Mesenchymal stem cell (in vitro differentiated cells and primary cell): ENCODE results near the gene SLC4A5.

Experiments used
- DNase-seq: peaks from one replicate; pipeline ENCODE4 v3.0.0-alpha.2; 2013
- H2AFZ ChIP-seq: one replicate; pipeline ENCODE4 v1.6.1; 2013; ENCODE audit warnings: low read depth, mild to moderate bottlenecking, control low read depth, inconsistent platforms, low read length, moderate library complexity
- H2AK5ac ChIP-seq: 2 replicates; pipeline ENCODE4 v1.6.1; 2013; ENCODE audit warnings: low read length, moderate library complexity, mild to moderate bottlenecking, inconsistent platforms; ENCODE audit not compliant: severe bottlenecking
- H2BK120ac ChIP-seq: one replicate; pipeline ENCODE4 v1.6.1; 2013; ENCODE audit warnings: low read depth, mild to moderate bottlenecking, inconsistent platforms, low read length, moderate library complexity
- H2BK12ac ChIP-seq, 2 experiments: one replicate each; pipeline ENCODE4 v1.6.1; 2013; ENCODE audit warnings: inconsistent platforms in 2 of 2, low read length in 2 of 2, mild to moderate bottlenecking in 2 of 2, moderate library complexity in 2 of 2, control low read depth in 1 of 2
- H2BK15ac ChIP-seq: one replicate; pipeline ENCODE4 v1.6.1; 2013; ENCODE audit warnings: mild to moderate bottlenecking, low read depth, inconsistent platforms; ENCODE audit not compliant: poor library complexity, severe bottlenecking
- H2BK5ac ChIP-seq: 2 replicates; pipeline ENCODE4 v1.6.1; 2013; ENCODE audit warnings: low read depth, mild to moderate bottlenecking, low read length, control low read depth, inconsistent platforms; ENCODE audit not compliant: poor library complexity, severe bottlenecking
- H3K14ac ChIP-seq, 2 experiments: one replicate each; pipeline ENCODE4 v1.6.1; 2013; ENCODE audit warnings: inconsistent platforms in 2 of 2, low read length in 2 of 2, control low read depth in 1 of 2, mild to moderate bottlenecking in 1 of 2, moderate library complexity in 1 of 2
- H3K18ac ChIP-seq, 2 experiments: one replicate each; pipeline ENCODE4 v1.6.1; 2013; ENCODE audit warnings: inconsistent platforms in 2 of 2, low read length in 2 of 2, control low read depth in 1 of 2, low read depth in 1 of 2, mild to moderate bottlenecking in 1 of 2
- H3K23ac ChIP-seq, 2 experiments: one replicate each; pipeline ENCODE4 v1.6.1; 2013; ENCODE audit warnings: inconsistent platforms in 2 of 2, low read length in 2 of 2, mild to moderate bottlenecking in 2 of 2, moderate library complexity in 2 of 2, control low read depth in 1 of 2
- H3K27ac ChIP-seq: 2 replicates; pipeline ENCODE4 v1.5.1; 2013; ENCODE audit warnings: mild to moderate bottlenecking, moderate library complexity, low read length, control low read depth, inconsistent platforms; ENCODE audit not compliant: poor library complexity, severe bottlenecking
- H3K27me3 ChIP-seq, 2 experiments: 2 replicates each; pipeline versions ENCODE4 v1.6.1 to v1.7.0; 2013; ENCODE audit warnings: low read length in 2 of 2, mild to moderate bottlenecking in 2 of 2, moderate library complexity in 2 of 2, control low read depth in 1 of 2, inconsistent platforms in 1 of 2; ENCODE audit not compliant: control insufficient read depth in 1 of 2, insufficient read depth in 1 of 2
- H3K36me3 ChIP-seq, 2 experiments: 2 replicates each; pipeline versions ENCODE4 v1.6.1 to v1.7.0; 2013; ENCODE audit warnings: low read length in 2 of 2, control low read depth in 1 of 2, inconsistent platforms in 1 of 2, low read depth in 1 of 2, mild to moderate bottlenecking in 1 of 2; ENCODE audit not compliant: insufficient read depth in 2 of 2, control insufficient read depth in 1 of 2
- H3K4ac ChIP-seq, 2 experiments: one replicate each; pipeline ENCODE4 v1.6.1; 2013; ENCODE audit warnings: inconsistent platforms in 2 of 2, low read length in 2 of 2, mild to moderate bottlenecking in 2 of 2, moderate library complexity in 2 of 2, control low read depth in 1 of 2, low read depth in 1 of 2
- H3K4me1 ChIP-seq: 2 replicates; pipeline ENCODE4 v1.6.1; 2013; ENCODE audit warnings: low read depth, low read length, control low read depth; ENCODE audit not compliant: control insufficient read depth, insufficient read depth
- H3K4me2 ChIP-seq: 2 replicates; pipeline ENCODE4 v1.6.1; 2013; ENCODE audit warnings: low read length, mild to moderate bottlenecking, inconsistent platforms; ENCODE audit not compliant: poor library complexity, severe bottlenecking
- H3K4me3 ChIP-seq, 2 experiments: 2 replicates each; pipeline versions ENCODE4 v1.5.1 to v1.7.0; 2013; ENCODE audit warnings: low read length in 2 of 2, mild to moderate bottlenecking in 2 of 2, control low read depth in 1 of 2, low read depth in 1 of 2; ENCODE audit not compliant: insufficient read depth in 1 of 2
- H3K79me1 ChIP-seq: replicated peaks from 2 replicates; pipeline ENCODE4 v1.6.1; 2013; ENCODE audit warnings: mild to moderate bottlenecking, control low read depth, low read length, inconsistent platforms; ENCODE audit not compliant: poor library complexity, severe bottlenecking
- H3K9ac ChIP-seq: 2 replicates; pipeline ENCODE4 v1.7.0; 2013; ENCODE audit warnings: mild to moderate bottlenecking, low read length, moderate library complexity
- H3K9me3 ChIP-seq: 2 replicates; pipeline ENCODE4 v1.7.0; 2013; ENCODE audit warnings: mild to moderate bottlenecking, low read length; ENCODE audit not compliant: control insufficient read depth
- H4K8ac ChIP-seq: one replicate; pipeline ENCODE4 v1.6.1; 2013; ENCODE audit warnings: inconsistent platforms, mild to moderate bottlenecking, low read length, moderate library complexity
- H4K91ac ChIP-seq: one replicate; pipeline ENCODE4 v1.6.1; 2013; ENCODE audit warnings: mild to moderate bottlenecking, low read length, inconsistent platforms
- WGBS: methylation state at CpG from one replicate; pipeline ENCODE4 v1.1.7; 2013; ENCODE audit warnings: mixed read lengths; 5-methylcytosine and 5-hydroxymethylcytosine counted together

SLC4A5 gene

GRCh38 chr2:74290466-74291217 is 52.6 kb downstream of the SLC4A5 start:
- H3K9ac ChIP-seq = no peak overlapping the region
- no peak overlapping the region for H2BK120ac ChIP-seq
- H3K14ac ChIP-seq = no peak overlapping the region
- H2BK5ac ChIP-seq = no peak overlapping the region
- H3K4me1 ChIP-seq = peaks cover 1% of the 10 kb centered on the region
- no peak overlapping the region for H4K91ac ChIP-seq
- WGBS = 73% methylated on average over 4 of the region's 4 CpGs
- no peak overlapping the region for H3K18ac ChIP-seq
- H3K23ac ChIP-seq = no peak overlapping the region
- no peak overlapping the region for H3K4me2 ChIP-seq
- H2BK12ac ChIP-seq = no peak overlapping the region
- no peaks in the 10 kb centered on the region for H3K9me3 ChIP-seq
- H3K27ac ChIP-seq = no peak overlapping the region
- no peak overlapping the region for H2BK15ac ChIP-seq
- no peak overlapping the region for H4K8ac ChIP-seq
- no peak overlapping the region for H3K4me3 ChIP-seq
- H3K79me1 ChIP-seq = no peaks in the 10 kb centered on the region
- no peak overlapping the region for H2AK5ac ChIP-seq
- no peak for DNase-seq
- H3K36me3 ChIP-seq = no peaks in the 10 kb centered on the region
- H3K27me3 ChIP-seq = peaks cover 0 to 37% of the 10 kb centered on the region in 2 experiments
- H2AFZ ChIP-seq = no peak overlapping the region
- H3K4ac ChIP-seq = no peak overlapping the region

DNA sequence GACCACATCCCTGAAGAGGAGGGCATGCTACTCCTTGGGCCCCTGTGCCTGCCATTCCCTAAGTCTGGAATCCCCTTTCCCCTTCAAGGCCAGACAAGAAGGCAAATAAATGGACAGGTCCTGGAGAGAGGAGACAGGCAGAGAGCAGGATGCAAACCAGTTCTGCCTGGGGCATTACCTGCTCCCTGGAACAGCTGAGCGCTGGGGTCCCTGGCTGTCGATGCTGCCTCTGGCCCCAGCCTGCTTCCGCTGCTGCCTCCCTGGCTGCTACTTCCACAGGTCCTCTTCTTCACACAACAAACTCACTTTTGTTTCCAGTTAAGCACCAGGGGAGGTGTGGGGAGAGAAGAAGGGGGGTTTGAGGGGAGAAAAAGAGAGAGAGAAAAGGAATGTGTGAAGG is 53.1 kb downstream of the SLC4A5 start:
- Histone ChIP-seq H3K4ac (no peak overlapping the region), H3K79me1 (no peaks in the 10 kb centered on the region), H3K4me3 (no peak overlapping the region), H3K27me3 (peaks cover 0 to 37% of the 10 kb centered on the region in 2 experiments), H3K23ac (no peak overlapping the region), H2BK15ac (no peak overlapping the region), H3K9ac (no peak overlapping the region), H3K9me3 (no peaks in the 10 kb centered on the region), H2BK5ac (no peak overlapping the region), H2BK120ac (no peak overlapping the region), H2BK12ac (no peak overlapping the region), H3K4me1 (peaks cover 1% of the 10 kb centered on the region), H3K27ac (no peak overlapping the region), H4K8ac (no peak overlapping the region), H3K18ac (no peak overlapping the region), H3K36me3 (no peaks in the 10 kb centered on the region), H2AK5ac (no peak overlapping the region), H3K4me2 (no peak overlapping the region), H4K91ac (no peak overlapping the region), H2AFZ (no peak overlapping the region), H3K14ac (peak overlapping the region in 1 of 2 experiments; percentile 67)
- DNase-seq = no peak
- 69% methylated on average over 2 of the region's 3 CpGs for WGBS

DNA sequence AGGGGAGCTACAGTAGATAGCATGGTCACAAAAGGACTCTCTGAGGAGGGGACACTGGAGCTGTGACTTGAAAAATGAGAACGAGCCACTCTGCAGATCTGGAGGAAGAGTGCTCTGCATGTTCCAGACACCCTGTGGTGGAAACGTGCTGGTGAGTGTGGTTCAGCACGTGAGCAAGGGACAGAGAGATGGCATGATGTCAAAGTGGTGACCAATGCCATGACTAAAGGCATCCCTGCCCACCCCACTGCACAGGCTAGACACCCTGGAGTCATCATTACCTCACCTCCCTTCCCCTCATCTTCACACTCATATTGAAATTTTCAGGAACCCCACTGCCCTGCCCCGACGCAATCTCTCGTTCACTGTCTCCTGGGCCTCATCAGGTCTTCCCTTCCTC is 56.5 kb downstream of the SLC4A5 start:
- Histone ChIP-seq H2AFZ (no peak overlapping the region), H3K27ac (no peak overlapping the region), H2BK15ac (no peak overlapping the region), H3K23ac (no peak overlapping the region), H3K9me3 (no peaks in the 10 kb centered on the region), H3K14ac (no peak overlapping the region), H3K9ac (no peak overlapping the region), H3K4me1 (no peaks in the 10 kb centered on the region), H4K8ac (no peak overlapping the region), H2BK12ac (no peak overlapping the region), H2BK5ac (no peak overlapping the region), H3K4me2 (no peak overlapping the region), H3K27me3 (peaks cover 0 to 37% of the 10 kb centered on the region in 2 experiments), H2AK5ac (no peak overlapping the region), H4K91ac (no peak overlapping the region), H3K4ac (no peak overlapping the region), H3K36me3 (no peaks in the 10 kb centered on the region), H3K4me3 (no peak overlapping the region), H2BK120ac (no peak overlapping the region), H3K79me1 (no peaks in the 10 kb centered on the region), H3K18ac (no peak overlapping the region)
- WGBS = 69% methylated on average over 6 of the region's 6 CpGs
- DNase-seq = no peak

- Histone ChIP-seq H4K8ac (no peak overlapping the region), H3K9ac (no peak overlapping the region), H3K4me2 (no peak overlapping the region), H3K36me3 (no peaks in the 10 kb centered on the region), H3K27ac (no peak overlapping the region), H2AK5ac (no peak overlapping the region), H2AFZ (no peak overlapping the region), H3K9me3 (no peaks in the 10 kb centered on the region), H2BK12ac (no peak overlapping the region), H2BK15ac (no peak overlapping the region), H3K14ac (no peak overlapping the region), H2BK120ac (no peak overlapping the region), H3K79me1 (no peaks in the 10 kb centered on the region), H3K27me3 (peaks cover 16 to 41% of the 10 kb centered on the region in 2 experiments), H3K23ac (no peak overlapping the region), H2BK5ac (no peak overlapping the region), H3K4me1 (no peaks in the 10 kb centered on the region), H3K4ac (no peak overlapping the region), H3K18ac (no peak overlapping the region), H4K91ac (no peak overlapping the region), H3K4me3 (no peak overlapping the region)
- DNase-seq = no peak
- 84% methylated on average over 10 of the region's 10 CpGs for WGBS
These were observed 61.9 kb downstream of the SLC4A5 start for GRCh38 chr2:74281141-74281975.
